GM12878 (cell line): ENCODE data around the gene OR10K2. TPM values are rescaled to one million over a fixed set of nuclear protein-coding genes. Genes with fewer than 3 reads are reported as not detected.

Experiments used
- ATAC-seq: fragments of 200-7000 bp; cut with Tn5 transposase; 3 replicates; pipeline ENCODE4 v1.9.1; 2020; ENCODE audit warnings: mild to moderate bottlenecking, moderate library complexity
- BruUV-seq: library from RNA; stranded (reverse); fragments of 400-500 nt; replicated peaks from 2 replicates; lab custom pipeline; 2021; lab: Mats Ljungman, UMichigan
- CTCF ChIA-PET: fragments of 300-600 bp; sonication (Branson Sonifier 250); formaldehyde crosslinking; extraction: SDS; loops from one replicate; lab custom pipeline; 2021; ENCODE audit warnings: inconsistent platforms; lab: Yijun Ruan, JAX
- POLR2A ChIA-PET: fragments of 350-600 bp; formaldehyde crosslinking; extraction: SDS; loops from one replicate; lab custom pipeline; 2021; ENCODE audit warnings: inconsistent platforms; lab: Charles Lee
- RAD21 ChIA-PET: fragments of 300-600 bp; sonication (Branson Sonifier 250); formaldehyde crosslinking; loops from one replicate; lab custom pipeline; 2023; ENCODE audit warnings: antibody characterized with exemption; ENCODE audit not compliant: unreplicated experiment; lab: Charles Lee
- SMC1A ChIA-PET: fragments of 300-600 bp; sonication (Branson Sonifier 250); formaldehyde crosslinking; loops from one replicate; lab custom pipeline; 2023; ENCODE audit not compliant: unreplicated experiment, uncharacterized antibody; lab: Charles Lee
- DNase-seq: peaks from one replicate; pipeline ENCODE4 v3.0.0-alpha.2; 2011; ENCODE audit warnings: low read depth, low spot score
- FAIRE-seq: peaks from 3 replicates; lab custom pipeline; 2011; peaks lifted over from hg19 to GRCh38; lab: Jason Lieb, UNC
- H2AFZ ChIP-seq: 2 replicates; pipeline ENCODE4 v1.6.0; 2011; ENCODE audit warnings: low read depth, low read length, control low read depth; ENCODE audit not compliant: control insufficient read depth
- H3K27ac ChIP-seq: 2 replicates; pipeline ENCODE4 v1.5.1; 2011; ENCODE audit warnings: control low read depth; ENCODE audit not compliant: control insufficient read depth, insufficient read depth
- H3K27me3 ChIP-seq, 2 experiments: replicated peaks in 1 of 2; 2 replicates each; pipeline versions ENCODE4 v1.6.0 to v1.6.1; 2011; ENCODE audit warnings: low read length in 1 of 2; ENCODE audit not compliant: control insufficient read depth in 2 of 2, insufficient read depth in 2 of 2
- H3K36me3 ChIP-seq, 2 experiments: 2 replicates each; pipeline ENCODE4 v1.5.1; 2011; ENCODE audit warnings: low read length in 1 of 2; ENCODE audit not compliant: control insufficient read depth in 2 of 2, insufficient read depth in 2 of 2
- H3K4me1 ChIP-seq: 2 replicates; pipeline ENCODE4 v1.6.1; 2011; ENCODE audit warnings: mild to moderate bottlenecking, low read length, moderate library complexity, mixed read lengths; ENCODE audit not compliant: control insufficient read depth, insufficient read depth
- H3K4me2 ChIP-seq: 2 replicates; pipeline ENCODE4 v1.6.0; 2011; ENCODE audit warnings: control low read depth; ENCODE audit not compliant: control insufficient read depth, insufficient read depth
- H3K4me3 ChIP-seq: fragments of 200-600 bp; sonication (generic); 2 replicates; pipeline ENCODE4 v1.5.1; 2016
- H3K79me2 ChIP-seq: 2 replicates; pipeline ENCODE4 v1.6.0; 2011; ENCODE audit warnings: low read length; ENCODE audit not compliant: control insufficient read depth, insufficient read depth
- H3K9ac ChIP-seq: 2 replicates; pipeline ENCODE4 v1.8.0; 2011; ENCODE audit warnings: low read length, control low read depth, mixed read lengths; ENCODE audit not compliant: control insufficient read depth, insufficient read depth
- H3K9me3 ChIP-seq: replicated peaks from 3 replicates; pipeline ENCODE4 v1.5.1; 2011; ENCODE audit warnings: mild to moderate bottlenecking, low read length; ENCODE audit not compliant: control insufficient read depth, insufficient read depth
- H4K20me1 ChIP-seq: 2 replicates; pipeline ENCODE4 v1.6.0; 2011; ENCODE audit not compliant: control insufficient read depth, insufficient read depth
- CBX3 ChIP-seq: fragments of 200-600 bp; sonication (generic); IDR thresholded peaks from 2 replicates; pipeline ENCODE4 v1.6.1; 2016; ENCODE audit warnings: low read depth, borderline replicate concordance
- PBX3 ChIP-seq: IDR thresholded peaks from 2 replicates; pipeline ENCODE4 v1.6.1; 2011; ENCODE audit warnings: mild to moderate bottlenecking, low read depth, low read length, moderate library complexity; ENCODE audit not compliant: insufficient replicate concordance
- RB1 ChIP-seq: fragments of 450-650 bp; formaldehyde crosslinking; IDR thresholded peaks from 2 replicates; pipeline ENCODE4 v1.6.1; 2017; ENCODE audit warnings: mild to moderate bottlenecking, borderline replicate concordance
- SUZ12 ChIP-seq: fragments of 200-600 bp; sonication (generic); IDR thresholded peaks from one replicate; pipeline ENCODE4 v1.6.1; 2018; ENCODE audit warnings: antibody characterized with exemption, mild to moderate bottlenecking; ENCODE audit not compliant: unreplicated experiment
- TBL1XR1 ChIP-seq: IDR thresholded peaks from 2 replicates; pipeline ENCODE4 v1.6.1; 2012; ENCODE audit warnings: low read depth, low read length, improper control_type of control experiment
- TCF3 ChIP-seq: IDR thresholded peaks from 2 replicates; pipeline ENCODE4 v1.6.1; 2012; ENCODE audit warnings: low read depth, mild to moderate bottlenecking, low read length, borderline replicate concordance; ENCODE audit not compliant: insufficient read depth
- ZNF24 ChIP-seq: fragments of 450-650 bp; IDR thresholded peaks from 2 replicates; pipeline ENCODE4 v1.6.1; 2017; ENCODE audit warnings: antibody characterized with exemption, mild to moderate bottlenecking
- WGBS: methylation state at CpG from one replicate; pipeline ENCODE4 v1.1.6; 2016; ENCODE audit warnings: low lambda C conversion rate; ENCODE audit not compliant: insufficient replicate concordance, insufficient coverage; ENCODE audit errors: missing lambda C conversion rate; 5-methylcytosine and 5-hydroxymethylcytosine counted together
- in situ Hi-C: fragments of 300-500 bp; cut with MboI; formaldehyde crosslinking; loops from 9 replicates; pipeline ENCODE4 v1.14.3; 2018; ENCODE audit warnings: mixed read lengths
- intact Hi-C: fragments of 100-400 bp; cut with micrococcal nuclease; formaldehyde crosslinking; loops from one replicate; pipeline ENCODE4 v1.14.2; 2022; ENCODE audit not compliant: unreplicated experiment
- polyA plus RNA-seq, 11 experiments: library from polyadenylated mRNA; depleted of rRNA in 4 of 11; unstranded in 6 of 11; stranded (reverse) in 5 of 11; fragments of >200 nt; fragmentation: Nextera tagmentation in 4 of 11; fragmentation: Illumina TruSeq in 1 of 11; extraction: Ambion mirVana in 4 of 11; extraction: Trizol in 1 of 11; gene quantifications; 1 replicate in 1 of 11; 2 replicates in 10 of 11; pipeline versions ENCODE4 v1.2.1 to v1.2.3, GENCODE V29; 2011 to 2016; ENCODE audit warnings: inconsistent platforms in 2 of 11, missing spikeins in 2 of 11, low read depth in 1 of 11
- total RNA-seq, 4 experiments: library from RNA; depleted of rRNA in 3 of 4; stranded (reverse); fragments of >200 nt in 3 of 4; fragmentation: Illumina TruSeq in 1 of 4; extraction: Trizol in 1 of 4; gene quantifications; 2 replicates each; pipeline versions ENCODE4 v1.2.1 to v1.2.3, GENCODE V29; 2013 to 2021

Gene OR10K2
- total and polyA plus RNA-seq, 10 of the 15 experiments (the other 5 are each of a cell fraction or from before 2014, with no cell fraction given), result not detected

- DNase-seq (no peak), FAIRE-seq (no peak), ATAC-seq (no peak)
- H3K9ac ChIP-seq, result no peak overlapping the region
- 44% methylated on average over 4 of the region's 4 CpGs for WGBS
- ChIA-PET CTCF (interaction anchor here (0.6 to 1.4 kb wide), 2 partner anchors 590 to 675 kb away, joined by 3 read pairs; no protein-coding TSS in a partner anchor), RAD21 (no interaction called here), POLR2A (no interaction called here), SMC1A (no interaction called here)
- H2AFZ ChIP-seq, result no peak overlapping the region
- no peaks in the 10 kb centered on the region for H3K27me3 ChIP-seq
- no peaks in the 10 kb centered on the region for H4K20me1 ChIP-seq
- in situ Hi-C loops, result no loop called here
- no peaks in the 10 kb centered on the region for H3K36me3 ChIP-seq
- no peak overlapping the region for H3K4me2 ChIP-seq
- H3K27ac ChIP-seq, result no peak overlapping the region
- H3K79me2 ChIP-seq, result no peaks in the 10 kb centered on the region
- H3K4me3 ChIP-seq, result no peak overlapping the region
- intact Hi-C loops, result no loop called here
- no peak for TF ChIP-seq TCF3
- no peak for TF ChIP-seq ZNF24
- no peak for TF ChIP-seq RB1
- TF ChIP-seq PBX3, result no peak
- TF ChIP-seq CBX3, result no peak
- no peak for TF ChIP-seq TBL1XR1
- TF ChIP-seq SUZ12, result no peak
- no TSS peak for BruUV-seq
- no peaks in the 10 kb centered on the region for H3K9me3 ChIP-seq
- H3K4me1 ChIP-seq, result no peaks in the 10 kb centered on the region
Observed at GRCh38 chr1:158414651-158415345, 11.2 kb downstream of the OR10K2 start.
